Measurements from ENCODE around the gene LIF.

Gene LIF

GRCh38 chr22:30274437-30274812 is 27.9 kb upstream of the LIF start:
- Mint-ChIP-seq H3K27me3 (ENCODE audit: low read depth) (peaks cover 8% of the 10 kb centered on the region), H3K36me3 (ENCODE audit: low read depth) (no peaks in the 10 kb centered on the region), H3K9me3 (no peaks in the 10 kb centered on the region), H3K27ac (peak overlapping the region in 1 of 3 experiments; percentile 15), H3K4me1 (peaks cover 16% of the 10 kb centered on the region), H3K4me3 (no peak overlapping the region)
- TF ChIP-seq CTCF (IDR thresholded peaks at IDR 0.05; ENCODE audit: unreplicated experiment in 3 of 3) = no peak

- Mint-ChIP-seq H3K36me3 (ENCODE audit: low read depth) (no peaks in the 10 kb centered on the region), H3K9me3 (no peaks in the 10 kb centered on the region), H3K4me1 (peaks cover 14% of the 10 kb centered on the region), H3K4me3 (no peak overlapping the region), H3K27me3 (ENCODE audit: low read depth) (peaks cover 12% of the 10 kb centered on the region), H3K27ac (no peak overlapping the region)
- no peak for TF ChIP-seq CTCF (IDR thresholded peaks at IDR 0.05; ENCODE audit: unreplicated experiment in 3 of 3)
These were observed 27.3 kb upstream of the LIF start for GRCh38 chr22:30273711-30274436.

GRCh38 chr22:30272781-30273601 is 26.4 kb upstream of the LIF start:
- peaks cover 13% of the 10 kb centered on the region for H3K27me3 Mint-ChIP-seq (ENCODE audit: low read depth)
- H3K36me3 Mint-ChIP-seq (ENCODE audit: low read depth) = no peaks in the 10 kb centered on the region
- TF ChIP-seq CTCF (IDR thresholded peaks at IDR 0.05; ENCODE audit: unreplicated experiment in 3 of 3) = no peak
- peaks cover 9% of the 10 kb centered on the region for H3K4me1 Mint-ChIP-seq
- no peak overlapping the region for H3K4me3 Mint-ChIP-seq
- H3K9me3 Mint-ChIP-seq = no peaks in the 10 kb centered on the region
- no peak overlapping the region for H3K27ac Mint-ChIP-seq

GRCh38 chr22:30270832-30271231 is 24.3 kb upstream of the LIF start:
- H3K27ac Mint-ChIP-seq = no peak overlapping the region
- H3K9me3 Mint-ChIP-seq = no peaks in the 10 kb centered on the region
- H3K4me3 Mint-ChIP-seq = no peak overlapping the region
- no peaks in the 10 kb centered on the region for H3K4me1 Mint-ChIP-seq
- peaks cover 9% of the 10 kb centered on the region for H3K27me3 Mint-ChIP-seq (ENCODE audit: low read depth)
- no peaks in the 10 kb centered on the region for H3K36me3 Mint-ChIP-seq (ENCODE audit: low read depth)
- TF ChIP-seq CTCF (IDR thresholded peaks at IDR 0.05; ENCODE audit: unreplicated experiment in 3 of 3) = no peak

- no peak overlapping the region for H3K4me3 Mint-ChIP-seq
- TF ChIP-seq CTCF (IDR thresholded peaks at IDR 0.05; ENCODE audit: unreplicated experiment in 3 of 3) = no peak
- H3K27me3 Mint-ChIP-seq (ENCODE audit: low read depth) = peaks cover 9% of the 10 kb centered on the region
- H3K9me3 Mint-ChIP-seq = no peaks in the 10 kb centered on the region
- H3K4me1 Mint-ChIP-seq = no peaks in the 10 kb centered on the region
- peak overlapping the region in 1 of 3 experiments; percentile 80 for H3K27ac Mint-ChIP-seq
- no peaks in the 10 kb centered on the region for H3K36me3 Mint-ChIP-seq (ENCODE audit: low read depth)
These were observed 21.8 kb upstream of the LIF start for GRCh38 chr22:30268331-30268730.

All from nephron (organoid).